CD14-positive monocyte (primary cell): Measurements from ENCODE around the gene SLC37A1. TPM values are rescaled to one million over a fixed set of nuclear protein-coding genes. Genes with fewer than 3 reads are reported as not detected.

Experiments
- DNase-seq, 3 donors: peaks; one replicate each; pipeline ENCODE4 v3.0.0-alpha.2; 2011 to 2022
- H2AFZ ChIP-seq: 2 replicates; pipeline ENCODE4 v1.6.0; 2012; ENCODE audit warnings: mild to moderate bottlenecking, low read depth, low read length, inconsistent platforms; ENCODE audit not compliant: insufficient read depth, poor library complexity, severe bottlenecking
- H3K27ac ChIP-seq, 2 donors: 1 replicate in 1 of 2; 2 replicates in 1 of 2; pipeline ENCODE4 v1.5.1; 2012 to 2013; ENCODE audit warnings: low read length in 2 of 2, control low read depth in 1 of 2, inconsistent platforms in 1 of 2, low read depth in 1 of 2, mild to moderate bottlenecking in 1 of 2
- H3K27me3 ChIP-seq, 2 donors: one replicate each; pipeline versions ENCODE4 v1.6.0 to v1.6.1; 2011 to 2013; ENCODE audit warnings: low read length in 2 of 2; ENCODE audit not compliant: control insufficient read depth in 2 of 2, insufficient read depth in 2 of 2
- H3K36me3 ChIP-seq, 2 donors: replicated peaks in 1 of 2; 1 replicate in 1 of 2; 2 replicates in 1 of 2; pipeline versions ENCODE4 v1.5.1 to v1.6.1; 2012 to 2013; ENCODE audit warnings: low read length in 2 of 2, control low read depth in 1 of 2, inconsistent platforms in 1 of 2, mild to moderate bottlenecking in 1 of 2; ENCODE audit not compliant: insufficient read depth in 2 of 2, control insufficient read depth in 1 of 2
- H3K4me1 ChIP-seq, 2 donors: 1 replicate in 1 of 2; 2 replicates in 1 of 2; pipeline versions ENCODE4 v1.5.1 to v1.6.1; 2012 to 2013; ENCODE audit warnings: low read length in 2 of 2, control low read depth in 1 of 2, inconsistent platforms in 1 of 2, mild to moderate bottlenecking in 1 of 2, moderate library complexity in 1 of 2; ENCODE audit not compliant: insufficient read depth in 2 of 2, control insufficient read depth in 1 of 2
- H3K4me2 ChIP-seq: replicated peaks from 2 replicates; pipeline ENCODE3; 2012; ENCODE audit warnings: low read length, moderate library complexity, mild to moderate bottlenecking; ENCODE audit not compliant: poor library complexity, severe bottlenecking; ENCODE audit errors: extremely low read depth
- H3K4me3 ChIP-seq, 3 experiments: fragments of 200-600 bp in 1 of 3; sonication (generic) in 1 of 3; replicated peaks in 1 of 3; 1 replicate in 2 of 3; 2 replicates in 1 of 3; pipeline ENCODE4 v1.5.1; 2011 to 2013; ENCODE audit warnings: low read length in 3 of 3, mild to moderate bottlenecking in 3 of 3, control low read depth in 2 of 3, low read depth in 2 of 3, inconsistent platforms in 1 of 3, moderate library complexity in 1 of 3
- H3K79me2 ChIP-seq: 2 replicates; pipeline ENCODE4 v1.6.0; 2012; ENCODE audit warnings: mild to moderate bottlenecking, control low read depth, inconsistent platforms, low read length, moderate library complexity; ENCODE audit not compliant: insufficient read depth
- H3K9ac ChIP-seq: 2 replicates; pipeline ENCODE4 v1.6.0; 2017; ENCODE audit warnings: low read length, mild to moderate bottlenecking; ENCODE audit not compliant: insufficient read depth, poor library complexity, severe bottlenecking
- H3K9me3 ChIP-seq, 2 donors: replicated peaks in 1 of 2; 1 replicate in 1 of 2; 2 replicates in 1 of 2; pipeline versions ENCODE4 v1.5.1 to v1.6.1; 2012 to 2013; ENCODE audit warnings: low read length in 2 of 2, control low read depth in 1 of 2; ENCODE audit not compliant: control insufficient read depth in 1 of 2, insufficient read depth in 1 of 2
- H4K20me1 ChIP-seq: 2 replicates; pipeline ENCODE4 v1.6.0; 2012; ENCODE audit warnings: mild to moderate bottlenecking, low read length, control low read depth, moderate library complexity; ENCODE audit not compliant: insufficient read depth
- H3K27ac Mint-ChIP-seq, 7 donors: one replicate each; pipeline ENCODE4 v1.8.0; 2020; ENCODE audit warnings: mild to moderate bottlenecking in 7 of 7, mixed read lengths in 7 of 7, moderate library complexity in 6 of 7, inconsistent platforms in 2 of 7
- H3K27me3 Mint-ChIP-seq, 3 donors: one replicate each; pipeline ENCODE4 v1.8.0; 2021 to 2022; ENCODE audit warnings: low read depth in 3 of 3, mild to moderate bottlenecking in 3 of 3, mixed read lengths in 3 of 3, moderate library complexity in 3 of 3, inconsistent platforms in 1 of 3
- H3K36me3 Mint-ChIP-seq, 2 donors: one replicate each; pipeline ENCODE4 v1.8.0; 2020; ENCODE audit warnings: mixed read lengths in 2 of 2, inconsistent platforms in 1 of 2, mild to moderate bottlenecking in 1 of 2
- H3K4me1 Mint-ChIP-seq: one replicate; pipeline ENCODE4 v1.8.0; 2020; ENCODE audit warnings: mild to moderate bottlenecking, mixed read lengths
- H3K4me3 Mint-ChIP-seq, 2 donors: one replicate each; pipeline ENCODE4 v1.8.0; 2020; ENCODE audit warnings: mild to moderate bottlenecking in 2 of 2, mixed read lengths in 2 of 2, moderate library complexity in 1 of 2
- H3K9me3 Mint-ChIP-seq, 7 donors: one replicate each; pipeline ENCODE4 v1.8.0; 2020 to 2022; ENCODE audit warnings: mixed read lengths in 7 of 7, mild to moderate bottlenecking in 6 of 7, moderate library complexity in 6 of 7, inconsistent platforms in 2 of 7
- WGBS: methylation state at CpG from one replicate; pipeline ENCODE4 v1.1.5; 2013; ENCODE audit warnings: missing lambda C conversion rate; ENCODE audit not compliant: insufficient coverage; 5-methylcytosine and 5-hydroxymethylcytosine counted together
- intact Hi-C, 2 donors: fragments of 100-400 bp; cut with micrococcal nuclease; formaldehyde crosslinking; loops; one replicate each; pipeline versions ENCODE4 v1.15.0 to v1.15.1; 2023
- polyA plus RNA-seq, 3 donors: library from polyadenylated mRNA; depleted of rRNA in 1 of 3; unstranded in 2 of 3; stranded (reverse) in 1 of 3; fragments of 300-500 nt in 2 of 3; fragments of >200 nt in 1 of 3; fragmentation: Illumina TruSeq in 2 of 3; gene quantifications; 1 replicate in 2 of 3; 2 replicates in 1 of 3; pipeline ENCODE4 v1.2.3, GENCODE V29; 2012 to 2021
- TF ChIP-seq, protein P1 (sequence below): fragments of 200-600 bp; IDR thresholded peaks from one replicate; pipeline ENCODE4 v1.8.0; 2022; ENCODE audit warnings: antibody characterized with exemption, mild to moderate bottlenecking

Gene SLC37A1
- polyA plus RNA-seq, 3 donors = 2.7 to 12.4 (median 4.3) TPM

- Histone ChIP-seq H3K27me3 (no peaks in the 10 kb centered on the region), H3K9ac (no peak overlapping the region), H3K4me3 (no peak overlapping the region), H2AFZ (no peak overlapping the region), H3K27ac (no peak overlapping the region), H4K20me1 (no peaks in the 10 kb centered on the region), H3K4me1 (no peaks in the 10 kb centered on the region), H3K79me2 (no peaks in the 10 kb centered on the region), H3K4me2 (no peak overlapping the region), H3K36me3 (peaks cover 33 to 47% of the 10 kb centered on the region in 2 donors), H3K9me3 (peaks cover 4 to 7% of the 10 kb centered on the region in 2 donors)
- Mint-ChIP-seq H3K4me3 (no peak overlapping the region), H3K36me3 (peaks cover 53 to 58% of the 10 kb centered on the region in 2 donors), H3K9me3 (peaks cover 5 to 16% (median 12%) of the 10 kb centered on the region in 7 donors), H3K27ac (no peak overlapping the region), H3K4me1 (peaks cover 2% of the 10 kb centered on the region), H3K27me3 (no peaks in the 10 kb centered on the region)
- TF ChIP-seq, protein P1, sequence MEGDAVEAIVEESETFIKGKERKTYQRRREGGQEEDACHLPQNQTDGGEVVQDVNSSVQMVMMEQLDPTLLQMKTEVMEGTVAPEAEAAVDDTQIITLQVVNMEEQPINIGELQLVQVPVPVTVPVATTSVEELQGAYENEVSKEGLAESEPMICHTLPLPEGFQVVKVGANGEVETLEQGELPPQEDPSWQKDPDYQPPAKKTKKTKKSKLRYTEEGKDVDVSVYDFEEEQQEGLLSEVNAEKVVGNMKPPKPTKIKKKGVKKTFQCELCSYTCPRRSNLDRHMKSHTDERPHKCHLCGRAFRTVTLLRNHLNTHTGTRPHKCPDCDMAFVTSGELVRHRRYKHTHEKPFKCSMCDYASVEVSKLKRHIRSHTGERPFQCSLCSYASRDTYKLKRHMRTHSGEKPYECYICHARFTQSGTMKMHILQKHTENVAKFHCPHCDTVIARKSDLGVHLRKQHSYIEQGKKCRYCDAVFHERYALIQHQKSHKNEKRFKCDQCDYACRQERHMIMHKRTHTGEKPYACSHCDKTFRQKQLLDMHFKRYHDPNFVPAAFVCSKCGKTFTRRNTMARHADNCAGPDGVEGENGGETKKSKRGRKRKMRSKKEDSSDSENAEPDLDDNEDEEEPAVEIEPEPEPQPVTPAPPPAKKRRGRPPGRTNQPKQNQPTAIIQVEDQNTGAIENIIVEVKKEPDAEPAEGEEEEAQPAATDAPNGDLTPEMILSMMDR = no peak
- intact Hi-C loops = no loop called here
- 99% methylated on average over 7 of the region's 8 CpGs for WGBS
- no peak for DNase-seq
These were observed 61.5 kb downstream of the SLC37A1 start for GRCh38 chr21:42575111-42575510.

DNA sequence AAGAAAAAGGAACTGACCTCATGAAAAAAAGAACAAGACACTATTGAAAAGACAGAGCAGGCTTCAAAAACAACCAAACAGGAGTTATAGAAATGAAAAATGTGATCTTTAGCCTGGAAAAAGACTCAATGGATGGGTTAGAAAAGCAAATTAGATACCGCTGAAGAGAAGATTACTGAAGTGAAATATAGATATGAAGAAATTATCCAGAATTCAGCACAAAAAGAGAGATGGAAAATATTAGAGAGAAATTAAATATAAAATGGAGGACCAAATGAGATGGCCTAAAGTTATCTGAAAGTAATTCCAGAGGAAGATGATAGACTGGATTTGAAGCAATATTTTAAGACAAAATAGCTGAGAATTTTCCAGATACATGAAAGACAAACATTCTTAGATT lies 63.0 kb downstream of the SLC37A1 start:
- Histone ChIP-seq H3K27ac (no peak overlapping the region), H3K27me3 (no peaks in the 10 kb centered on the region), H3K4me2 (no peak overlapping the region), H4K20me1 (no peaks in the 10 kb centered on the region), H3K79me2 (no peaks in the 10 kb centered on the region), H3K4me3 (no peak overlapping the region), H3K9me3 (peaks cover 4 to 7% of the 10 kb centered on the region in 2 donors), H2AFZ (no peak overlapping the region), H3K9ac (no peak overlapping the region), H3K4me1 (no peaks in the 10 kb centered on the region), H3K36me3 (peaks cover 24 to 35% of the 10 kb centered on the region in 2 donors)
- DNase-seq = no peak
- no CpG with 5 or more reads among the region's 1 CpG for WGBS
- Mint-ChIP-seq H3K9me3 (peaks cover 5 to 16% (median 10%) of the 10 kb centered on the region in 7 donors), H3K4me3 (no peak overlapping the region), H3K27me3 (no peaks in the 10 kb centered on the region), H3K4me1 (no peaks in the 10 kb centered on the region), H3K36me3 (peaks cover 40 to 44% of the 10 kb centered on the region in 2 donors), H3K27ac (no peak overlapping the region)
- TF ChIP-seq, protein P1 = no peak
- intact Hi-C loops = no loop called here
